Measurements from ENCODE around the gene LRRC4C.
"Not testable (repeated sequence)": the region's sequence is repeated elsewhere in the genome, so short reads cannot be mapped to it uniquely, and the experiment has no call there.

Gene LRRC4C

DNA sequence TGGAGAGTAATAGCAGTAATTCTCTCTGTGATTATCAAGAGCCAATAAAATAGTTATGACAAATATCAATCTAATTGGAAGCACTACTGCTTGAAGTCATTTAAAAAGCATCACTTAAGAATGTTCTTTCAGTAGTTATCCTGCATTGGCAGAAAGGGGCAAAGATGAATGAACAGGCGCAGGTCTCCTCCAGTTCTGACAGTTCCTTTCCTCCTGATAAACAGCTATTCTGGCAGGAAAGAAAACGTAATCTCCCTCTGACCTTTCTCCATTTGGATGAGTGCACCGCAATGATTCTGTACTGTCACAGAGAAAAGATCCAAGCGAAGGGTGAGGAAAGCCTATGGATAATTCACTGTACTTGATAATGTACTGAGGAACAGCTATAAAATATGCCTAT is 521.5 kb downstream of the LRRC4C start:
- ATAC-seq (replicated peaks) (no peak), DNase-seq (no peak)
- Mint-ChIP-seq H3K4me1 (ENCODE audit: low read depth in 2 of 2) (no peaks in the 10 kb centered on the region), H3K27me3 (no peaks in the 10 kb centered on the region), H3K27ac (no peak overlapping the region), H3K36me3 (ENCODE audit: insufficient read depth) (peaks cover 6% of the 10 kb centered on the region), H3K4me3 (no peak overlapping the region), H3K9me3 (peaks cover 13 to 21% of the 10 kb centered on the region in 2 donors)

- Mint-ChIP-seq H3K9me3 (peaks cover 0 to 1% of the 10 kb centered on the region in 2 donors), H3K27me3 (no peaks in the 10 kb centered on the region), H3K4me1 (ENCODE audit: low read depth in 2 of 2) (no peaks in the 10 kb centered on the region), H3K27ac (no peak overlapping the region), H3K4me3 (no peak overlapping the region), H3K36me3 (ENCODE audit: insufficient read depth) (no peaks in the 10 kb centered on the region)
- DNase-seq = no peak
- no peak for ATAC-seq (replicated peaks)
Observed at GRCh38 chr11:40924915-40925314, 534.5 kb downstream of the LRRC4C start.

DNA sequence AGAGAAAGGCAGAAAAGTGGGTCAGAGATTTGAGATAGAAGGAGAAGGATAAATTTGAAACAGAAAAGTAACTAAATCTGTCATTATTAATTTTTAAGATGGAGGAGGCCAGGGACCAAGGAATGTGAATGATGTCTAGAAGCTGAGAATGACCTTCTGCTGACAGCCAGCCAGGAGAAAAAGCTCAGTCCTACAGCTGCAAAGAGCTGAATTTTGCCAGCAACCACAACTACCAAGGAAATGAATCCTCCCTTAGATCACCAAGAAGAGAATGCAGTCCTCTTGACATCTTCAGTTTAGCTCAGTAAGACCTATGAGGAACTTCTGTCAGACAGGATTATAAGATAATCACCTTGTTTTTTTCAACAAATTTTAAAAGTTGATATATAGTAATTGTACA is 538.2 kb downstream of the LRRC4C start:
- Mint-ChIP-seq H3K36me3 (ENCODE audit: insufficient read depth) (no peaks in the 10 kb centered on the region), H3K9me3 (peaks cover 1 to 7% of the 10 kb centered on the region in 2 donors), H3K4me3 (no peak overlapping the region), H3K27me3 (no peaks in the 10 kb centered on the region), H3K4me1 (ENCODE audit: low read depth in 2 of 2) (no peaks in the 10 kb centered on the region), H3K27ac (no peak overlapping the region)
- DNase-seq (no peak), ATAC-seq (replicated peaks) (no peak)

- ATAC-seq (replicated peaks); H3K36me3 Mint-ChIP-seq (ENCODE audit: insufficient read depth); H3K9me3 Mint-ChIP-seq; H3K4me3 Mint-ChIP-seq; H3K27me3 Mint-ChIP-seq; DNase-seq; H3K4me1 Mint-ChIP-seq (ENCODE audit: low read depth in 2 of 2); H3K27ac Mint-ChIP-seq: not testable (repeated sequence)
Observed at GRCh38 chr11:40910774-40911173, 548.7 kb downstream of the LRRC4C start.

DNA sequence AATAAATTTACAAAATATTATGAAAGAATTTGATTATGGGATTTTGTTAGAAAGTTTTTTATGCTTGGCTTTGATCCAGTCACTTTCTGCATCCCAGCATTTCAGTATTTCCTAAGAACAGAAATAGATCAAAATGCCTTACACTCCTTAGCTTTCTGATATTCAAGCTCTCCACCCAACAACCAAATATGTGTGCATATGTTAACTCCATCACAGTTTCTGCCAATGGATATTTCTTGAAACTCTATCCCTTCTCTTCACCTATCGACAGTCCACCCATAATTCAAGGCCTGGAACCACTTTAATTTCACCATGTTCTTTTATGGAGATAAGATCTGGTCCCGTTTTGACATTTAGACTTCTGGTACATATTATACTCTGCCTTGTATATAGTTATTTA is 565.0 kb downstream of the LRRC4C start:
- H3K36me3 Mint-ChIP-seq (ENCODE audit: insufficient read depth) = no peaks in the 10 kb centered on the region
- H3K27me3 Mint-ChIP-seq = no peaks in the 10 kb centered on the region
- no peak for ATAC-seq (replicated peaks)
- no peak overlapping the region for H3K4me3 Mint-ChIP-seq
- no peaks in the 10 kb centered on the region for H3K4me1 Mint-ChIP-seq (ENCODE audit: low read depth in 2 of 2)
- no peak for DNase-seq
- no peak overlapping the region for H3K27ac Mint-ChIP-seq
- H3K9me3 Mint-ChIP-seq = peaks cover 4 to 7% of the 10 kb centered on the region in 2 donors

DNA sequence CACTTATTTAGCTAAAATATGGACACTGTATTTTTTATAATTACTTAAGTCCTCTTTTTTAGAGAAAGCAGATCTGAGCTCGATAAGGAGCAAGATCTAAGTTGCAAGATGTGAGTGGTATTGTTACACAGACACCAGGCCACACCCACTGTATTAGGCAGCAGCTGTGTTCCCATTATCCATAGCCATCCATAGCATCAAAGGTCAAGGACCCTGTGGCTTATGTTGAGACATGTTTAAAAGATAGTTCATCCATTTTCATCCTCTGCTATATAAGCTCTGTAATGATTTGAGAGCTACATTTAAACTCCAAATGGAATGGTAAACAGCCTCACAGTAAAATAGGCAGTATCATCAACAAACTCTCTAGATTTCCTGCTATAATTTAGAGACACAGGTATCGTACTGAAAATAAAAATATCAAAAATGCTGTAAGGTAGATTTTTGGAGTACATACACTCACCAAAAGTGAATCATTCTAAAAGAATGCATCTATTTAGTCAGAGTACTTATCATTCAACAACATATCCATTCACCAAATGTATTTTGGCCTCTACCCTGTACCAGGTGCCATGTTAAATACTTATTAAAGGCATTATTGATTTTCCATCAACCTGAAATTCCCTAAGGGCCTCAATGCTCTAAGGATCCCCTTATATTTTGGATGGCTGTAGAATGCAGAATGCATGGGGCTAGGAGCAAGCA is 574.0 kb downstream of the LRRC4C start:
- Mint-ChIP-seq H3K27me3 (no peaks in the 10 kb centered on the region), H3K4me3 (no peak overlapping the region), H3K4me1 (ENCODE audit: low read depth in 2 of 2) (no peaks in the 10 kb centered on the region), H3K36me3 (ENCODE audit: insufficient read depth) (no peaks in the 10 kb centered on the region), H3K9me3 (peaks cover 2 to 21% of the 10 kb centered on the region in 2 donors), H3K27ac (no peak overlapping the region)
- DNase-seq = no peak
- ATAC-seq (replicated peaks) = no peak

GRCh38 chr11:40882301-40882700 is 577.2 kb downstream of the LRRC4C start:
- no peak overlapping the region for H3K27ac Mint-ChIP-seq
- no peaks in the 10 kb centered on the region for H3K27me3 Mint-ChIP-seq
- H3K4me3 Mint-ChIP-seq = no peak overlapping the region

GRCh38 chr11:40879911-40880310 is 579.5 kb downstream of the LRRC4C start:
- ATAC-seq (replicated peaks) (no peak), DNase-seq (no peak)
- Mint-ChIP-seq H3K27me3 (no peaks in the 10 kb centered on the region), H3K9me3 (peaks cover 6 to 32% of the 10 kb centered on the region in 2 donors), H3K4me1 (ENCODE audit: low read depth in 2 of 2) (no peaks in the 10 kb centered on the region), H3K27ac (no peak overlapping the region), H3K4me3 (no peak overlapping the region), H3K36me3 (ENCODE audit: insufficient read depth) (no peaks in the 10 kb centered on the region)

More at GRCh38 chr11:40882301-40882700, 577.2 kb downstream of the LRRC4C start:
- DNase-seq = no peak
- ATAC-seq (replicated peaks) = no peak
- peaks cover 6 to 32% of the 10 kb centered on the region in 2 donors for H3K9me3 Mint-ChIP-seq
- H3K4me1 Mint-ChIP-seq (ENCODE audit: low read depth in 2 of 2) = no peaks in the 10 kb centered on the region
- H3K36me3 Mint-ChIP-seq (ENCODE audit: insufficient read depth) = no peaks in the 10 kb centered on the region

GRCh38 chr11:40877981-40878380 is 581.5 kb downstream of the LRRC4C start:
- Mint-ChIP-seq H3K4me3 (no peak overlapping the region), H3K36me3 (ENCODE audit: insufficient read depth) (no peaks in the 10 kb centered on the region), H3K27ac (no peak overlapping the region), H3K4me1 (ENCODE audit: low read depth in 2 of 2) (no peaks in the 10 kb centered on the region), H3K9me3 (peaks cover 10 to 27% of the 10 kb centered on the region in 2 donors), H3K27me3 (no peaks in the 10 kb centered on the region)
- DNase-seq = no peak
- no peak for ATAC-seq (replicated peaks)

DNA sequence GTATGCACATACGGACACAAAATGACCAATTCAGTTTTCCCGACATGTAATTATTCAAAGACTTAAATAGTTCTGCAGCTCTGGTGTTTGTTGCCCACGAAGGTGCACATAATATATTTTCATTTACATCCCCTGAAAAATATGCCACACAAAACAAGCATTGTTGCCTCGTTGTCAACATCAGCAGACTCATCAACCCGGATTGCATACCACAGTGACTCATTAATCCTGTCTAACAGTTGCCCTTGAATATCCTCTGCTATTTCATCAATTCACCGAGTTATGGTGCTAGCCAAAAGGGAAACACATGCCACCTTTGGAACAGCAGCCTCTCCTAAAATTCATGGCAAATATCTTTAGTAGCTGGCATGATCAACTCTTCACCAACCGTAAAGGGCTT is 582.2 kb downstream of the LRRC4C start:
- ATAC-seq (replicated peaks) = no peak
- H3K27ac Mint-ChIP-seq = no peak overlapping the region
- no peak for DNase-seq
- H3K27me3 Mint-ChIP-seq = no peaks in the 10 kb centered on the region
- no peaks in the 10 kb centered on the region for H3K4me1 Mint-ChIP-seq (ENCODE audit: low read depth in 2 of 2)
- H3K4me3 Mint-ChIP-seq = no peak overlapping the region
- H3K9me3 Mint-ChIP-seq = peaks cover 8 to 23% of the 10 kb centered on the region in 2 donors
- H3K36me3 Mint-ChIP-seq (ENCODE audit: insufficient read depth) = no peaks in the 10 kb centered on the region

DNA sequence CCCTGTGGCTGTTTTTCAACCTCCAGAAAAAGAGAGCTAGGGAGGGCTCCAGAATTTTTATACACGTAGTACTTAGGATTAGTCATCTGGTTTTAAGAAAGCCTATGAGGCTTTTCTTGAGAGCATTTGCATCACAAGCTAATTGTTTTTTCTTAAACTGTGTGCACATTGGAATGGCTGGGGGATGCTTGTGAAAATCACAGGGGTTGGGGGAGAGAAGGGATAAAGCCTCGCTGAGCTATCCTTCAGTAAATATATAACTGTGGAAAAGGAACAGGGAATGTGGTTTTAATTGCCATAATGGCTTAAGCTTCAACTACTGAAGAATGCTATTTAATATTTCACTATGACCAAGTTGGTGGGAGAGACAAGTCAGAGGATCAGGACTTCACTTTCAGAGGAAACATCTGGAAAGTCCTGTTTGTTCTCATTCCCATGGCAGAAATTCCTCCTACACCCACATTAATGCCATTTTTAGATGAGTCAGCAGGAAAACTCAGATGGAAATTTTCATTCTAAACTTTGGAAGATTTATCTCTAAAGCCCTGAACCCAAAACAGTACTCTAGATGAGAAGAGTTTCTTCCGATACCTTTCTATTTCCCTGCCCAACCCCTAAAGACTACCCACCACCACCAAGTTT is 591.3 kb downstream of the LRRC4C start:
- ATAC-seq (replicated peaks) (no peak), DNase-seq (no peak)
- Mint-ChIP-seq H3K27me3 (no peaks in the 10 kb centered on the region), H3K9me3 (peaks cover 9 to 21% of the 10 kb centered on the region in 2 donors), H3K4me3 (no peak overlapping the region), H3K4me1 (ENCODE audit: low read depth in 2 of 2) (no peaks in the 10 kb centered on the region), H3K27ac (no peak overlapping the region), H3K36me3 (ENCODE audit: insufficient read depth) (no peaks in the 10 kb centered on the region)

DNA sequence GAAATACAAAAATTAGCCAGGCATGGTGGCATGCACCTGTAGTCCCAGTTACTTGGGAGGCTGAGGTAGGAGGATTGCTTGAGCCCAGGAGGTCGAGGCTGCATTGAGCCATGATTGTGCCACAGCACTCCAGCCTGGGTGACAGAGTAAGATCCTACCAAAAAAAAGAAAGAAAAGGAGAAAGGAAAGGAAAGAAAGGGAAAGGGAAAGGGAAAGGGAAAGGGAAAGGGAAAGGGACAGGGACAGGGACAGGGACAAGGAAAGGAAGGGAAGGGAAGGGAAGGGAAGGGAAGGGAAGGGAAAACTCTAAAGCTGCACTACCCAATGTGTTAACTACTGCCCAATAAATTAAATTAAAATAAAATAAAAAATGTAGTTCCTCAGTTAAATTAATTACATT is 601.7 kb downstream of the LRRC4C start:
- H3K4me1 Mint-ChIP-seq (ENCODE audit: low read depth in 2 of 2); H3K36me3 Mint-ChIP-seq (ENCODE audit: insufficient read depth); DNase-seq; H3K27me3 Mint-ChIP-seq; H3K9me3 Mint-ChIP-seq; H3K4me3 Mint-ChIP-seq; ATAC-seq (replicated peaks); H3K27ac Mint-ChIP-seq: not testable (repeated sequence)

GRCh38 chr11:40842750-40843339 is 616.6 kb downstream of the LRRC4C start:
- Mint-ChIP-seq H3K27me3 (no peaks in the 10 kb centered on the region), H3K27ac (no peak overlapping the region), H3K9me3 (peaks cover 7 to 27% of the 10 kb centered on the region in 2 donors), H3K4me1 (ENCODE audit: low read depth in 2 of 2) (no peaks in the 10 kb centered on the region), H3K4me3 (no peak overlapping the region), H3K36me3 (ENCODE audit: insufficient read depth) (no peaks in the 10 kb centered on the region)
- no peak for ATAC-seq (replicated peaks)
- DNase-seq = no peak

DNA sequence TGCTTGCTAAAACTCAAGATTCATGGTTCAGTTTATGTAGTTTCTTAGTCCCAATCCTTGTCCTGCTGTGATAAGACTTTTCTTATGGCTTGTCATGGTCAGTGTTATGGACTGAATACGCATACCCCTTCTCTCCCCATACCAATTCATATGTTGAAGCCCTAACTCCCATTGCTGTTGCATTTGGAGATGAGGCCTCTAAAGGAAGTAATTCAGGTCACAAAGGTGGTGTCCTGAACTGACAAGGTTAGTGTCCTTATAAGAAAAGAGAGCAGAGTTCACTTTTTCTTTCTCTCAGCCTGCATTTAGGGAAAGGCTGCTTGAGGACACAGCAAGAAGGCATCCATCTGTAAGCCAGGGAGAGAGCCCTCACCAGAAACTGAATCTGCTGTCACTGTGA is 618.2 kb downstream of the LRRC4C start:
- Mint-ChIP-seq H3K27me3 (no peaks in the 10 kb centered on the region), H3K4me3 (no peak overlapping the region), H3K36me3 (ENCODE audit: insufficient read depth) (no peaks in the 10 kb centered on the region), H3K9me3 (peaks cover 3 to 14% of the 10 kb centered on the region in 2 donors), H3K4me1 (ENCODE audit: low read depth in 2 of 2) (no peaks in the 10 kb centered on the region), H3K27ac (no peak overlapping the region)
- ATAC-seq (replicated peaks) = no peak
- no peak for DNase-seq
